Esophagus squamous epithelium (tissue), 5 donors: ENCODE measurements around the gene PCDHB5. TPM values are rescaled to one million over a fixed set of nuclear protein-coding genes. Genes with fewer than 3 reads are reported as not detected.
A peak's percentile ranks its signal among the peaks of the same experiment; 100 is the strongest.
"Not testable (repeated sequence)": the region's sequence is repeated elsewhere in the genome, so short reads cannot be mapped to it uniquely, and the experiment has no call there.

Source experiments
- DNase-seq: peaks from one replicate; lab custom pipeline; 2025; lab: John Stamatoyannopoulos, UW
- H3K27ac ChIP-seq, 4 donors: fragments of 200-600 bp; sonication (generic); one replicate each; pipeline ENCODE4 v1.5.1; 2016 to 2019; ENCODE audit warnings: mild to moderate bottlenecking in 1 of 4
- H3K27me3 ChIP-seq, 4 donors: fragments of 200-600 bp; sonication (generic); 1 replicate in 3 of 4; 2 replicates in 1 of 4; pipeline versions ENCODE4 v1.5.1 to v1.6.0; 2017 to 2021; ENCODE audit warnings: antibody characterized with exemption in 1 of 4
- H3K36me3 ChIP-seq, 3 donors: fragments of 200-600 bp; sonication (generic); one replicate each; pipeline ENCODE4 v1.5.1; 2016 to 2019
- H3K4me1 ChIP-seq, 3 donors: fragments of 200-600 bp; sonication (generic); one replicate each; pipeline ENCODE4 v1.5.1; 2017 to 2019
- H3K4me3 ChIP-seq, 4 donors: fragments of 200-600 bp; sonication (generic); 1 replicate in 3 of 4; 2 replicates in 1 of 4; pipeline ENCODE4 v1.5.1; 2016 to 2019; ENCODE audit warnings: mild to moderate bottlenecking in 2 of 4, moderate library complexity in 1 of 4
- H3K9me3 ChIP-seq, 3 donors: fragments of 200-600 bp; sonication (generic); one replicate each; pipeline ENCODE4 v1.5.1; 2016 to 2019
- POLR2A ChIP-seq, 4 donors: fragments of 450-650 bp; IDR thresholded peaks; one replicate each; pipeline ENCODE4 v1.6.1; 2017; ENCODE audit warnings: antibody characterized with exemption in 4 of 4, mild to moderate bottlenecking in 4 of 4, moderate library complexity in 3 of 4
- WGBS, 2 donors: methylation state at CpG; one replicate each; pipeline ENCODE4 v1.1.5; 2018; 5-methylcytosine and 5-hydroxymethylcytosine counted together
- intact Hi-C: fragments of 100-400 bp; cut with DNase I; formaldehyde crosslinking; loops from one replicate; pipeline ENCODE4 v1.15.0; 2022
- total RNA-seq, 4 donors: library from RNA; depleted of rRNA; stranded (reverse); fragments of >200 nt; gene quantifications; one replicate each; pipeline ENCODE4 v1.1.0, GENCODE V29; 2016
- TF ChIP-seq, protein P1 (sequence below), 6 experiments: fragments of 450-650 bp in 4 of 6; fragments of 200-600 bp in 2 of 6; sonication (generic) in 2 of 6; IDR thresholded peaks; one replicate each; pipeline ENCODE4 v1.5.1; 2016 to 2019; ENCODE audit warnings: antibody characterized with exemption in 6 of 6, mild to moderate bottlenecking in 4 of 6, moderate library complexity in 4 of 6
- donor health status: DM: yes; HTN: yes; CAD: no.

Gene PCDHB5
- total RNA-seq, 4 donors from 2014 or later: 0.11 to 1.3 (median 0.86) TPM

DNA sequence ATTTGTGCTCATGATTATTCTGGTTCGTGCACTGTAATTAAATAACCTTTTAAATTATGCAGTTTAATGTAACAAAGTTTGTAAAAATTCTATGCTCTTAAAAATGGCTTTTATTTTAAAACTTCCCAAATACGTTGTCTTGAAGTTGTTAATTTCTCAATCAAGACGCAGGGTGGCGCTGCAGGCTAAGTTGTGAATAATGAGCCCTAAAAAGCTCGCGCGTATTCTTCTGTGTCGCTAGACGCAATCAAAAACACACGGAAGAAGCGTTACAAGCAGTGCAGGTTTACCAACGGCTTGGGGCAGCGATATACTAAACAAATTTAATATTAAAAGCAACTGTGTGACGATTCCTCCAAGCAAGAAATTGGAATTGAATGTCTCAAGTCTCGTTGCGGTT, 13.4 kb upstream of the PCDHB5 start, which contains the start of gene PCDHB4:
Gene PCDHB4 (plus strand): TSS at position 256 of the 400 bp plus-strand sequence. CDS start 181 bp downstream, outside the sequence.
- DNase-seq: no peak
- WGBS, 2 donors: 18 to 37% methylated on average over 13 to 16 of the region's 16 CpGs
- peak within 1 kb of the TSS in 3 of 4 donors; percentile 13 to 47 (median 31) for H3K4me3 ChIP-seq
- H3K36me3 ChIP-seq: no peaks in the 10 kb centered on the region
- H3K9me3 ChIP-seq: peaks cover 0 to 41% (median 12%) of the 10 kb centered on the region in 3 donors
- intact Hi-C loops: no loop called here
- no peak within 1 kb of the TSS for H3K27ac ChIP-seq
- peaks cover 0 to 14% (median 0%) of the 10 kb centered on the region in 4 donors for H3K27me3 ChIP-seq
- H3K4me1 ChIP-seq: no peaks in the 10 kb centered on the region
- no peak for TF ChIP-seq POLR2A (IDR thresholded peaks at IDR 0.05)
- TF ChIP-seq, protein P1, sequence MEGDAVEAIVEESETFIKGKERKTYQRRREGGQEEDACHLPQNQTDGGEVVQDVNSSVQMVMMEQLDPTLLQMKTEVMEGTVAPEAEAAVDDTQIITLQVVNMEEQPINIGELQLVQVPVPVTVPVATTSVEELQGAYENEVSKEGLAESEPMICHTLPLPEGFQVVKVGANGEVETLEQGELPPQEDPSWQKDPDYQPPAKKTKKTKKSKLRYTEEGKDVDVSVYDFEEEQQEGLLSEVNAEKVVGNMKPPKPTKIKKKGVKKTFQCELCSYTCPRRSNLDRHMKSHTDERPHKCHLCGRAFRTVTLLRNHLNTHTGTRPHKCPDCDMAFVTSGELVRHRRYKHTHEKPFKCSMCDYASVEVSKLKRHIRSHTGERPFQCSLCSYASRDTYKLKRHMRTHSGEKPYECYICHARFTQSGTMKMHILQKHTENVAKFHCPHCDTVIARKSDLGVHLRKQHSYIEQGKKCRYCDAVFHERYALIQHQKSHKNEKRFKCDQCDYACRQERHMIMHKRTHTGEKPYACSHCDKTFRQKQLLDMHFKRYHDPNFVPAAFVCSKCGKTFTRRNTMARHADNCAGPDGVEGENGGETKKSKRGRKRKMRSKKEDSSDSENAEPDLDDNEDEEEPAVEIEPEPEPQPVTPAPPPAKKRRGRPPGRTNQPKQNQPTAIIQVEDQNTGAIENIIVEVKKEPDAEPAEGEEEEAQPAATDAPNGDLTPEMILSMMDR (IDR thresholded peaks at IDR 0.05): no peak

DNA sequence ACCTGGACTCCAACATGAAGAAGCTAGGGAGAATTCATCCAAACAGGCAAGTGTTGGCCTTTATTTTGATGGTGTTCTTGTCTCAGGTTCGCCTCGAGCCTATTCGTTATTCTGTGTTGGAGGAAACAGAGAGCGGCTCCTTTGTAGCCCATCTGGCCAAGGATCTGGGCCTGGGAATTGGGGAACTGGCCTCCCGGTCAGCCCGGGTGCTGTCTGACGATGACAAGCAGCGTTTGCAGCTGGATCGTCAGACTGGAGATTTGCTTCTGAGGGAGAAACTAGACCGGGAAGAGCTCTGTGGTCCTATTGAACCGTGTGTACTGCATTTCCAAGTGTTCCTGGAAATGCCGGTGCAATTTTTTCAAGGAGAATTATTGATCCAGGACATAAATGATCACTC, 13.0 kb upstream of the PCDHB5 start:
- H3K27ac ChIP-seq: no peak overlapping the region
- no peak for DNase-seq
- 46 to 63% methylated on average over 6 to 8 of the region's 12 CpGs for WGBS, 2 donors

DNA sequence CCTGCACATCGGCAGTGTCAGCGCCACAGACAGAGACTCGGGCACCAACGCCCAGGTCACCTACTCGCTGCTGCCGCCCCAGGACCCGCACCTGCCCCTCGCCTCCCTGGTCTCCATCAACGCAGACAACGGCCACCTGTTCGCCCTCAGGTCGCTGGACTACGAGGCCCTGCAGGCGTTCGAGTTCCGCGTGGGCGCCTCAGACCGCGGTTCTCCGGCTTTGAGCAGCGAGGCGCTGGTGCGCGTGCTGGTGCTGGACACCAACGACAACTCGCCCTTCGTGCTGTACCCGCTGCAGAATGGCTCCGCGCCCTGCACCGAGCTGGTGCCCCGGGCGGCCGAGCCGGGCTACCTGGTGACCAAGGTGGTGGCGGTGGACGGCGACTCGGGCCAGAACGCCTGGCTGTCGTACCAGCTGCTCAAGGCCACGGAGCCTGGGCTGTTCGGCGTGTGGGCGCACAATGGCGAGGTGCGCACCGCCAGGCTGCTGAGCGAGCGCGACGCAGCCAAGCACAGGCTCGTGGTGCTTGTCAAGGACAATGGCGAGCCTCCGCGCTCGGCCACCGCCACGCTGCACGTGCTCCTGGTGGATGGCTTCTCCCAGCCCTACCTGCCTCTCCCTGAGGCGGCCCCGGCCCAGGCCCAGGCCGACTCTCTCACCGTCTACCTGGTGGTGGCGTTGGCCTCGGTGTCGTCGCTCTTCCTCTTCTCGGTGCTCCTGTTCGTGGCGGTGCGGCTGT, 11.4 kb upstream of the PCDHB5 start:
- not testable (repeated sequence) for DNase-seq, H3K36me3 ChIP-seq
- WGBS, 2 donors: 44 to 57% methylated on average over 13 to 14 of the region's 73 CpGs

More for the DNA sequence above, 13.0 kb upstream of the PCDHB5 start:
- Histone ChIP-seq H3K4me3 (peak overlapping the region in 3 of 4 donors; percentile 13 to 47 (median 31)), H3K9me3 (peaks cover 0 to 41% (median 12%) of the 10 kb centered on the region in 3 donors), H3K36me3 (no peaks in the 10 kb centered on the region), H3K4me1 (no peaks in the 10 kb centered on the region), H3K27me3 (peaks cover 0 to 14% (median 0%) of the 10 kb centered on the region in 4 donors)
- intact Hi-C loops: no loop called here
- TF ChIP-seq, protein P1 (IDR thresholded peaks at IDR 0.05): no peak
- no peak for TF ChIP-seq POLR2A (IDR thresholded peaks at IDR 0.05)

DNA sequence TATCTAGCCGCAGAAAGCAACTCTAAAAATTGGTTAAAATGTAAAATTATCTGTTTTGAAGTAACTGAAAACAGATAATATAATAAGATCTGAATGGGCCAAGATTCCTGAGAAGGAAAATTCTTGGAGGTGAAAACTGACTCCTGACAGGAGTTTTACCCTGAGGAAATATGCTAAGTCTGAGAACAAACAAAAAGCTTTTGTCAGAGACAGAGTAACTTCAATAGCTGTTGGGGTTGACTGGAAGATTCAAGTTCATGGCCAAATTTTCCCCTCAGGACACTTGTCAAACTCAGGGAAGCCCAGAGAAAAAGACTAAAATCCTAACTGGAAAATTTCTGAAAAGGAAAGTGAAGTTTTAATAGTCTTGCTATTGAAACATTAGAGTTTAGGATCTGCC, 7.7 kb upstream of the PCDHB5 start:
- intact Hi-C loops: no loop called here
- Histone ChIP-seq H3K27ac (no peak overlapping the region), H3K4me3 (no peak overlapping the region), H3K27me3 (peaks cover 0 to 7% (median 0%) of the 10 kb centered on the region in 4 donors), H3K9me3 (peaks cover 0 to 40% (median 12%) of the 10 kb centered on the region in 3 donors), H3K4me1 (no peaks in the 10 kb centered on the region), H3K36me3 (no peaks in the 10 kb centered on the region)
- TF ChIP-seq POLR2A (IDR thresholded peaks at IDR 0.05): no peak
- TF ChIP-seq, protein P1 (IDR thresholded peaks at IDR 0.05): no peak
- 80 to 90% methylated on average over 1 of the region's 1 CpG for WGBS, 2 donors
- no peak for DNase-seq

More for the DNA sequence above, 11.4 kb upstream of the PCDHB5 start:
- H3K4me3 ChIP-seq, H3K4me1 ChIP-seq, H3K27ac ChIP-seq, intact Hi-C loops: not testable (repeated sequence)
- H3K9me3 ChIP-seq: peaks cover 0 to 42% (median 12%) of the 10 kb centered on the region in 3 donors
- peaks cover 0 to 14% (median 0%) of the 10 kb centered on the region in 4 donors for H3K27me3 ChIP-seq

DNA sequence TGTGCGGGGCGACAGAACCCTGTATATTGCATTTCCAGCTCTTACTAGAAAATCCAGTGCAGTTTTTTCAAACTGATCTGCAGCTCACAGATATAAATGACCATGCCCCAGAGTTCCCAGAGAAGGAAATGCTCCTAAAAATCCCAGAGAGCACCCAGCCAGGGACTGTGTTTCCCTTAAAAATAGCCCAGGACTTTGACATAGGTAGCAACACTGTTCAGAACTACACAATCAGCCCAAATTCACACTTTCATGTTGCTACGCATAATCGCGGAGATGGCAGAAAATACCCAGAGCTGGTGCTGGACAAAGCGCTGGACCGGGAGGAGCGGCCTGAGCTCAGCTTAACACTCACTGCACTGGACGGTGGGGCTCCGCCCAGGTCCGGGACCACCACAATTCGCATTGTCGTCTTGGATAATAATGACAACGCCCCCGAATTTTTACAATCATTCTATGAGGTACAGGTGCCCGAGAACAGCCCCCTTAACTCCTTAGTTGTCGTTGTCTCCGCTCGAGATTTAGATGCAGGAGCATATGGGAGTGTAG, 786 bp downstream of the PCDHB5 start:
- H3K9me3 ChIP-seq: peaks cover 0 to 83% (median 29%) of the 10 kb centered on the region in 3 donors
- DNase-seq: no peak
- no peaks in the 10 kb centered on the region for H3K4me1 ChIP-seq
- peak overlapping the region; percentile 1 to 56 (median 27) for H3K4me3 ChIP-seq
- TF ChIP-seq, protein P1 (IDR thresholded peaks at IDR 0.05): no peak
- TF ChIP-seq POLR2A (IDR thresholded peaks at IDR 0.05): no peak
- WGBS, 2 donors: 64 to 67% methylated on average over 18 to 19 of the region's 19 CpGs
- no peaks in the 10 kb centered on the region for H3K27me3 ChIP-seq
- H3K27ac ChIP-seq: no peak overlapping the region
- H3K36me3 ChIP-seq: no peaks in the 10 kb centered on the region
- intact Hi-C loops: no loop called here

DNA sequence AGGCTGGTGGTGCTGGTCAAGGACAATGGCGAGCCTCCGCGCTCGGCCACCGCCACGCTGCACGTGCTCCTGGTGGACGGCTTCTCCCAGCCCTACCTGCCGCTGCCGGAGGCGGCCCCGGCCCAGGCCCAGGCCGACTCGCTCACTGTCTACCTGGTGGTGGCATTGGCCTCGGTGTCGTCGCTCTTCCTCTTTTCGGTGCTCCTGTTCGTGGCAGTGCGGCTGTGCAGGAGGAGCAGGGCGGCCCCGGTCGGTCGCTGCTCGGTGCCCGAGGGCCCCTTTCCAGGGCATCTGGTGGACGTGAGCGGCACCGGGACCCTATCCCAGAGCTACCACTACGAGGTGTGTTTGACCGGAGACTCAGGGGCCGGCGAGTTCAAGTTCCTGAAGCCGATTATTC, 2.3 kb downstream of the PCDHB5 start:
- WGBS, 2 donors: 53 to 82% methylated on average over 2 to 23 of the region's 34 CpGs

More for the DNA sequence above, 2.3 kb downstream of the PCDHB5 start:
- H3K4me3 ChIP-seq, DNase-seq, intact Hi-C loops, H3K36me3 ChIP-seq, H3K27me3 ChIP-seq, H3K4me1 ChIP-seq, H3K27ac ChIP-seq: not testable (repeated sequence)
- peaks cover 0 to 82% (median 29%) of the 10 kb centered on the region in 3 donors for H3K9me3 ChIP-seq
